ENCODE data around the gene HECW1. TPM values are rescaled to one million over a fixed set of nuclear protein-coding genes. Genes with fewer than 3 reads are reported as not detected.
"Not testable (repeated sequence)": the region's sequence is repeated elsewhere in the genome, so short reads cannot be mapped to it uniquely, and the experiment has no call there.

The HECW1 gene
- total RNA-seq, 1 donor, result 2.9 TPM

GRCh38 chr7:43572516-43573049, 460.1 kb downstream of the HECW1 start:
- no peaks in the 10 kb centered on the region for H3K79me2 ChIP-seq (ENCODE audit: insufficient read depth, low read length)
- DNase-seq (ENCODE audit: insufficient read length, low spot score, missing footprints), result peak; percentile 93
- no peaks in the 10 kb centered on the region for H3K27me3 ChIP-seq (ENCODE audit: insufficient read depth, low read length)
- H3K4me1 ChIP-seq (ENCODE audit: insufficient read depth, low read length), result peaks cover 34% of the 10 kb centered on the region
- H3K4me2 ChIP-seq (ENCODE audit: insufficient read depth, low read length), result peak overlapping the region; percentile 18
- H2AFZ ChIP-seq (ENCODE audit: low read length), result no peak overlapping the region
- TF ChIP-seq CTCF (IDR thresholded peaks at IDR 0.05; ENCODE audit: extremely low read depth, low read depth, low read length), result no peak
- no peak overlapping the region for H3K4me3 ChIP-seq (ENCODE audit: insufficient read depth, low read length)
- no peaks in the 10 kb centered on the region for H3K9me3 ChIP-seq (ENCODE audit: low read depth, low read length)
- no peaks in the 10 kb centered on the region for H3K36me3 ChIP-seq (ENCODE audit: insufficient read depth, low read length)
- peak overlapping the region; percentile 98 for H3K27ac ChIP-seq (ENCODE audit: low read depth, low read length)
- no peaks in the 10 kb centered on the region for H4K20me1 ChIP-seq (ENCODE audit: insufficient read depth, low read length)

GRCh38 chr7:43573832-43574231, 461.4 kb downstream of the HECW1 start:
- H3K4me3 ChIP-seq (ENCODE audit: insufficient read depth, low read length), result not testable (repeated sequence)
- H3K27ac ChIP-seq (ENCODE audit: low read depth, low read length), result peak overlapping the region; percentile 98

GRCh38 chr7:43575506-43575905, 463.1 kb downstream of the HECW1 start:
- H3K27ac ChIP-seq (ENCODE audit: low read depth, low read length), result no peak overlapping the region
- H3K9me3 ChIP-seq (ENCODE audit: low read depth, low read length), result no peaks in the 10 kb centered on the region
- DNase-seq (ENCODE audit: insufficient read length, low spot score, missing footprints), result no peak
- no peaks in the 10 kb centered on the region for H4K20me1 ChIP-seq (ENCODE audit: insufficient read depth, low read length)
- no peak overlapping the region for H3K4me3 ChIP-seq (ENCODE audit: insufficient read depth, low read length)
- H3K79me2 ChIP-seq (ENCODE audit: insufficient read depth, low read length), result no peaks in the 10 kb centered on the region
- H3K27me3 ChIP-seq (ENCODE audit: insufficient read depth, low read length), result no peaks in the 10 kb centered on the region
- H3K36me3 ChIP-seq (ENCODE audit: insufficient read depth, low read length), result no peaks in the 10 kb centered on the region
- no peak overlapping the region for H3K4me2 ChIP-seq (ENCODE audit: insufficient read depth, low read length)
- TF ChIP-seq CTCF (IDR thresholded peaks at IDR 0.05; ENCODE audit: extremely low read depth, low read depth, low read length), result no peak
- H2AFZ ChIP-seq (ENCODE audit: low read length), result no peak overlapping the region
- H3K4me1 ChIP-seq (ENCODE audit: insufficient read depth, low read length), result peaks cover 14% of the 10 kb centered on the region

More at GRCh38 chr7:43573832-43574231, 461.4 kb downstream of the HECW1 start:
- DNase-seq (ENCODE audit: insufficient read length, low spot score, missing footprints); H2AFZ ChIP-seq (ENCODE audit: low read length); H3K36me3 ChIP-seq (ENCODE audit: insufficient read depth, low read length); H3K27me3 ChIP-seq (ENCODE audit: insufficient read depth, low read length); H3K4me2 ChIP-seq (ENCODE audit: insufficient read depth, low read length); H3K9me3 ChIP-seq (ENCODE audit: low read depth, low read length); H4K20me1 ChIP-seq (ENCODE audit: insufficient read depth, low read length); H3K79me2 ChIP-seq (ENCODE audit: insufficient read depth, low read length): not testable (repeated sequence)
- peaks cover 25% of the 10 kb centered on the region for H3K4me1 ChIP-seq (ENCODE audit: insufficient read depth, low read length)

- no peak overlapping the region for H2AFZ ChIP-seq (ENCODE audit: low read length)
- no peaks in the 10 kb centered on the region for H3K79me2 ChIP-seq (ENCODE audit: insufficient read depth, low read length)
- DNase-seq (ENCODE audit: insufficient read length, low spot score, missing footprints), result no peak
- H3K4me2 ChIP-seq (ENCODE audit: insufficient read depth, low read length), result no peak overlapping the region
- no peaks in the 10 kb centered on the region for H3K36me3 ChIP-seq (ENCODE audit: insufficient read depth, low read length)
- no peak overlapping the region for H3K27ac ChIP-seq (ENCODE audit: low read depth, low read length)
- no peaks in the 10 kb centered on the region for H3K9me3 ChIP-seq (ENCODE audit: low read depth, low read length)
- no peaks in the 10 kb centered on the region for H3K27me3 ChIP-seq (ENCODE audit: insufficient read depth, low read length)
- H3K4me3 ChIP-seq (ENCODE audit: insufficient read depth, low read length), result no peak overlapping the region
- TF ChIP-seq CTCF (IDR thresholded peaks at IDR 0.05; ENCODE audit: extremely low read depth, low read depth, low read length), result no peak
- H3K4me1 ChIP-seq (ENCODE audit: insufficient read depth, low read length), result peaks cover 8% of the 10 kb centered on the region
- no peaks in the 10 kb centered on the region for H4K20me1 ChIP-seq (ENCODE audit: insufficient read depth, low read length)
These were observed 463.8 kb downstream of the HECW1 start for GRCh38 chr7:43576241-43576640.
